NCI-H1105 (cell line): ENCODE results near the gene FAM163B.
"Not testable (repeated sequence)": the region's sequence is repeated elsewhere in the genome, so short reads cannot be mapped to it uniquely, and the experiment has no call there.

Experiments
- DNase-seq: peaks from one replicate; lab custom pipeline; 2025; lab: John Stamatoyannopoulos, UW

FAM163B gene

DNA sequence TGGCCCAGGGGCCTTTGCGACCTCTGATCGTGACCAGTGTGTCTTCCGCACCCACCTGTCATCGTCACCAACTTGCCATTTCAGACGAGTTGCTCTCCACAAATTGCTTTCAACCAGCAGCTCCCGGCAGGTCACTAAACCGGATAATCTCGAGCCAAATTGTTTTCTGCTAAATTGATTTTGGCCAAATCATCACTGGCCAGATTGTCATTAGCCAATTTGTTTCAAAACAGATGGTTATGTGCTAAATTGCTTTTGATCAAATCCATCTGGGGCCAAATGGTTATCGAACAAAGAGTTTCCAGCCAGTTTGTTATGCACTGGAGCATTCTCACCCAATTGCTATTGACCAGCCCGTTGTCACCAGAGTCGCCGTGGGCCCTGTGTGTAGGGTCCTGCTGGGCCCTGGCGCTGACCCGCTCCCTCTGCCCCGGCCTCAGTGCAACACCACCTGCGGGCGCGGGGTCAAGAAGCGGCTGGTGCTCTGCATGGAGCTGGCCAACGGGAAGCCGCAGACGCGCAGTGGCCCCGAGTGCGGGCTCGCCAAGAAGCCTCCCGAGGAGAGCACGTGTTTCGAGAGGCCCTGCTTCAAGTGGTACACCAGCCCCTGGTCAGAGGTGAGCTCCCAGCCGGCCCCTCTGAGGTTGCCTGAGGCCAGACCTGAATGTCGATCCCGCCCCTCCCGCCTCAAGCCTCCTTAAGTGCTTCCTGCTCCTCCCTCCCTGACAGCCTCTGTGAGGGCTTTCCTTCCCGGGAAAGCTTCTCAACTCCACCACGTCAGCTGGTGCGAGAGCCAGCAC lies 39.1 kb downstream of the FAM163B start:
- DNase-seq: no peak

DNA sequence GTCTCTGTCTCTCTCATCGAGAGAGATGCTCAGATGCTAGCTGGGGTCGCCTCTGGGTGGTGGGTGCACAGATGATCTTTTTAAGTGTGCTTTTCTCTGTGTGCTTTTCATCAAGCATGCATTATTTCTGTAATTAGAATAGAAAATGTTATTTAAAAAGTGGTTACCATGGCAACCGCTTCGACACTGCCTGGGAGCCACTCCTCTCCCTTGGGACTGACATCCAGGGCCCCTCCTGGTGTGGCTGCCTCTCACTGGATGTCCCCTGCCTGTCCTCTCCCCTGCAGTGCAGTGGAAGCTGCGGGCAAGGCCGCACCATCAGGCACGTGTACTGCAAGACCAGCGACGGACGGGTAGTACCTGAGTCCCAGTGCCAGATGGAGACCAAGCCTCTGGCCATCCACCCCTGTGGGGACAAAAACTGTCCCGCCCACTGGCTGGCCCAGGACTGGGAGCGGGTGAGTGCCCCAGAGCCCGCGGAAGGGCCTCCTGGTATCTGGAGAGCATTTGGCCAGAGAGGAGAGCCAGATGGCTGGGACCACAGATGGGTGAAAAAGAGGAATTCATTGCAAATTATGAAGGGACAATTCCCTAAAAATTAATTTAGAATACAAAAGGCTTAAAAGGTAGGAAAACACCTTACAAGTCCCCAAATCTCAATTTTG lies 39.9 kb downstream of the FAM163B start:
- DNase-seq: no peak

GRCh38 chr9:133568186-133568585 lies 41.0 kb downstream of the FAM163B start:
- DNase-seq: no peak

GRCh38 chr9:133566817-133567216 lies 42.4 kb downstream of the FAM163B start:
- no peak for DNase-seq

- DNase-seq: no peak
Measured at GRCh38 chr9:133566382-133566781, 42.8 kb downstream of the FAM163B start.

DNA sequence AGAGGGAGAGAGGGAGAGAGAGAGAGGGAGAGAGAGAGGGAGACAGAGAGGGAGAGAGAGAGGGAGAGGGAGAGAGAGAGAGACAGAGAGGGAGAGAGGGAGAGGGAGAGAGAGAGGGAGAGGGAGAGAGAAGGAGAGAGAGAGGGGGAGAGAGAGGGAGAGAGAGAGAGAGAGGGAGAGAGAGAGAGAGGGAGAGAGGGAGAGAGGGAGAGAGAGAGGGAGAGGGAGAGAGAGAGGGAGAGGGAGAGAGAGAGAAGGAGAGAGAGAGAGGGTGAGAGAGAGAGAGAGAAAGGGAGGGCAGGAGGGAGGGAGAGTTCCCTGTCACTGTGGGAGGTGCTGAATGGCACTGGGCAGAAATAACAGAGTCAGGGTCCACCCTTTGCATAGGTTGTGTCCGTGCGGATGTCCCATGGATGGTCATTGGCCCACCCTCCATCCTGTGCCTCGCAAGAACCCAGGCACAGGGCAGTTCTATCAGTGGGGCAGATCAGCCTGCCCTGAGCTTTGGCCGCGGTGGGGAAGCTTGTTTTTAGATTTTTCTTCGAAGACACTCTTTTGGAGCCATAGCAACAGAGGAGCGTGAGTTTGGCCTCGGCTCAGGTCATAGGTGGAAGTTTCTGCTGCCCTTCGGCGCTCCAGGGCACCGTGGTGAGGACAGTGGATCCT lies 44.6 kb downstream of the FAM163B start:
- DNase-seq: no peak

- DNase-seq: not testable (repeated sequence)
Measured at GRCh38 chr9:133563814-133564213, 45.4 kb downstream of the FAM163B start.

DNA sequence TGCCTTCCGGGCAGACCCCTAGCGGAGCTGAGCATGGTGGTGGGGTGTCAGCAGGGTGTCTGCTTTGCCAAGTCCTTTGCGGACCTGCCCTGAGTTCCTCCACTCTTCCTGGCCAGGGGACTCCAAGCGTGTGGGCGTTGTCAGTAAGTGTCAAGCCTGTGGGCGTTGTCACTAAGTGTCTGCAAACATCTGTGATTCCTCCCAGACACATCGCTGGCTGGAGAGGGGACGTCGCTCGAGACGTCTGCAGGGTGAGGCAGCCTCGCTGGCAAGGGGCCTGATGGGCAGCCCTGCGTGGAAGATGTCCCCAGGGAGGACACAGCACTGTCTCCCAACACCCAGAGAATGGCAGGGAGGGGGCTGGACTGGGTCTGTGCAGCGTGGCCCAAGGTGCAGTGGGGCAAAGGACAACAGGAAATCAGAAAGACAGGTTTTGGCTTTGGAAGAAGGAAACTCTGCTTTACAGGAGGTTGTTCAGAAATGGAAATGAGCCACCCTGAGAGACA lies 45.8 kb downstream of the FAM163B start:
- DNase-seq: no peak

DNA sequence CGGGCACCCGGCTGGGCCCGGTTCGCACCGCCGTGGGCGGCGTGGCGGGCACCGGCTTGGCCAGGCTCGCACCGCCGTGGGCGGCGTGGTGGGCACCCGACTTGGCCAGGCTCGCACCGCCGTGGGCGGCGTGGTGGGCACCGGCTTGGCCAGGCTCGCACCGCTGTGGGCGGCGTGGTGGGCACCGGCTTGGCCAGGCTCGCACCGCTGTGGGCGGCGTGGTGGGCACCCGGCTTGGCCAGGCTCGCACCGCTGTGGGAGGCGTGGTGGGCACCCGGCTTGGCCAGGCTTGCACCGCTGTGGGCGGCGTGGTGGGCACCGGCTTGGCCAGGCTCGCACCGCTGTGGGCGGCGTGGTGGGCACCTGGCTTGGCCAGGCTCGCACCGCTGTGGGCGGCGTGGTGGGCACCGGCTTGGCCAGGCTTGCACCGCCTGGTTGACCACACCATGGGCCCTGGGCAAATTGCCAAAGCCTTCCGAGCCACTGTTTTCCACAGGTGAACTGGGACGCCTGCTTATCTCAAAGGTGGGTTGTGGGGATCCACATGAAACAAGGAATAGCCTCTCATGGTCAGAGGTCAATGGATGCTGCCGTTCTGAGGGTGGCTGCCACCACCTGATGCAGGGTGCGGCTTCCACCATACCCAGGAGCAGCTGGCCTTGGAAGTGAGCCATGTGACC lies 46.4 kb downstream of the FAM163B start:
- DNase-seq: no peak

- no peak for DNase-seq
Measured at GRCh38 chr9:133561976-133562554, 47.1 kb downstream of the FAM163B start.

DNA sequence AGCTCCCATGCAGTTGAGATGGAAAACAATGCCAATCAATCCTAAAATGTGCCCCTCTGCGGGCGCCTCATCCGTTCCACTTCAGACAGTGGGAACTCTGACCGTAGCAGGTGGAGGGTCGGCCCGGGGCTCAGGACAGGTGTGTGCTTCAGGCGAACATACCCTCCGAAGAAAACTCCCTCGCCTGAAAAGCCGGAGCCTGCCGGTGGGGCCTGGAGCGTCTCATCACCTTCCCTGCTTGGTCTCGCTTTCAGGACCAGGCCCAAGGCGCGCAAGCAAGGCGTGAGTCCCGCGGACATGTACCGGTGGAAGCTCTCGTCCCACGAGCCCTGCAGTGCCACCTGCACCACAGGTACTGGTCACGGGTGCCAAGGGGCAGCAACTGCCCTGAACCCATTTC lies 48.2 kb downstream of the FAM163B start:
- no peak for DNase-seq

- no peak for DNase-seq
Measured at GRCh38 chr9:133560311-133560710, 48.9 kb downstream of the FAM163B start.

GRCh38 chr9:133558191-133559126 lies 50.7 kb downstream of the FAM163B start:
- DNase-seq: no peak

DNA sequence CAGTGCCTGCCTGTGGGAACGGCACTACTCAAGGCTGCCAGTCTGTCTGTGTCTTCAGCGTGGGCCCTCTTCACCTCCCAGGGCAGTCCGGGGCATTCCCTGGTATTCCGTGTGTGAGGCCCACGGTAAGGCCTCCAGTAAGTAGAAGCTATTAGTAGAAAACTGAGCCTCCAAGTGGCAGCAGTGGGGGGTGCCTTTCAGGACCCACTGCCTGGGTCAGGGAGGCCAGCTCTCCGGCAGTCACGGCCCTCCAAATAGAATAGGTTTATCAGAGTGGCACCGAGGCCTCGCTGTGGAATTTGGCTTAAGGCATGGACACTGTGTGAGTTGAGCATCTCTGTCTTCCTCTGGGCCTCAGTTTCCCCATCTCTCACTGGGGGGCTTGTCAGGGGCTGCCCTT lies 51.6 kb downstream of the FAM163B start:
- no peak for DNase-seq

DNA sequence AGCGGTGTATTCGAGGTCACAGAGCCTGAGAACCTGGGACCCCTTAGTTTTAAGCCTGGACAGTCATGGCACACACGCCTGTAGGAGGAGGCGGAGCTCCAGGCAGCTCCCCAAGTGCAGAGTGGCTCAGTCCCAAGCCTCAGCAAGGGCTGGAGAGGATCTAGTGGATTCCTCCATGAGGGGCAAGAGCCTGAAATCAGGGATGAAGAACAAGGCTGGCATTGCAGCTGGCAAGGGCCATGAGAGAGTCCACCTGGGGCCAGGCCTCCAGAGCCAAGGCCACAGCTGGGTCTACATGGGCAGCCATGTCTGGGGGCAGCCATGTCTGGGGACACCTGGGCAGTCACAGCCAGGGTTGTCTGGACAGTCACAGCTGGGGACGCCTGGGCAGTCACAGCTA lies 52.8 kb downstream of the FAM163B start:
- DNase-seq: no peak

GRCh38 chr9:133554729-133555128 lies 54.5 kb downstream of the FAM163B start:
- DNase-seq: no peak

GRCh38 chr9:133553973-133554713 lies 55.0 kb downstream of the FAM163B start:
- no peak for DNase-seq

GRCh38 chr9:133553123-133553522 lies 56.1 kb downstream of the FAM163B start:
- no peak for DNase-seq

- no peak for DNase-seq
Measured at GRCh38 chr9:133552236-133552635, 57.0 kb downstream of the FAM163B start.

DNA sequence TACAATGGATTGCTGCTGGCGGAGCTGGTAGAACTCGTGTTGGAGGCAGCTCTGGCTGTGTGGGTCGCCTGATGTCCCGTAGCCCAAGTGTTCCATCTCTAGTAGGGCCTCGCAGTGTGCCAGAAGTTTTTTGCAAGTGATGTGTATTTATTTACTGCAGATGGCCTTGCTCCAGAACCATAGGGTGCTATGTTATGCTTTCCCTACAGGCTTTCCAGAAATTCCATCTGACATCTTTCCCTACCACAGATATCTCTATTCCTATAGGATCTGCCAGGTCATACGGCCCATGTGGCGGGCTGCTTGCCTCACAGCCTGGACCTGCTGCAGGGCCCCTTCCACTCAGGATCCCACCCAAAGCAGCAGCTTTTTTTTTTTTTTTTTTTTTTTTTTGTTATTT lies 57.7 kb downstream of the FAM163B start:
- DNase-seq: no peak
